ENCODE measurements around the gene SRR.

The SRR gene

GRCh38 chr17:2369551-2370210 is 65.9 kb downstream of the SRR start:
- DNase-seq (ENCODE audit: extremely low read depth, low read depth), result no peak
- TF ChIP-seq CTCF (IDR thresholded peaks at IDR 0.05; ENCODE audit: low read depth, low read length), result no peak; the same call in none of the 2 replicates

- TF ChIP-seq CTCF (IDR thresholded peaks at IDR 0.05; ENCODE audit: low read depth, low read length), result no peak
- DNase-seq (ENCODE audit: extremely low read depth, low read depth), result no peak
These were observed 66.5 kb downstream of the SRR start for GRCh38 chr17:2370211-2370589.

GRCh38 chr17:2371183-2372130 is 67.7 kb downstream of the SRR start:
- TF ChIP-seq CTCF (IDR thresholded peaks at IDR 0.05; ENCODE audit: low read depth, low read length), result no peak
- no peak for DNase-seq (ENCODE audit: extremely low read depth, low read depth)

GRCh38 chr17:2372180-2372579 is 68.4 kb downstream of the SRR start:
- no peak for DNase-seq (ENCODE audit: extremely low read depth, low read depth)
- no peak for TF ChIP-seq CTCF (IDR thresholded peaks at IDR 0.05; ENCODE audit: low read depth, low read length)

GRCh38 chr17:2372681-2373080 is 68.9 kb downstream of the SRR start:
- DNase-seq (ENCODE audit: extremely low read depth, low read depth), result no peak
- TF ChIP-seq CTCF (IDR thresholded peaks at IDR 0.05; ENCODE audit: low read depth, low read length), result no peak

GRCh38 chr17:2373179-2373578 is 69.4 kb downstream of the SRR start:
- TF ChIP-seq CTCF (IDR thresholded peaks at IDR 0.05; ENCODE audit: low read depth, low read length), result no peak
- DNase-seq (ENCODE audit: extremely low read depth, low read depth), result no peak
